A549 (cell line): ENCODE measurements around the gene TNPO2. TPM values are rescaled to one million over a fixed set of nuclear protein-coding genes. Genes with fewer than 3 reads are reported as not detected.

Source experiments
- ATAC-seq, 2 experiments: fragments of 200-7000 bp in 1 of 2; fragments of >200 bp in 1 of 2; cut with Nextera tagmentation in 1 of 2; cut with Tn5 transposase in 1 of 2; 3 replicates each; pipeline versions ENCODE4 v1.8.0 to v1.9.1; 2018 to 2020; ENCODE audit warnings: mild to moderate bottlenecking in 1 of 2, moderate library complexity in 1 of 2
- CTCF ChIA-PET: fragments of 300-600 bp; sonication (Branson Sonifier 250); formaldehyde crosslinking; extraction: SDS; loops from one replicate; lab custom pipeline; 2021; ENCODE audit warnings: antibody characterized with exemption, inconsistent platforms; lab: Yijun Ruan, JAX
- POLR2A ChIA-PET: fragments of 350-600 bp; formaldehyde crosslinking; extraction: SDS; loops from one replicate; lab custom pipeline; 2021; ENCODE audit warnings: antibody characterized with exemption, inconsistent platforms; lab: Yijun Ruan, JAX
- DNase-seq, 2 experiments: peaks; one replicate each; pipeline versions ENCODE4 v3.0.0 to v3.0.0-alpha.2; 2011 to 2016; ENCODE audit warnings: low read depth in 1 of 2, low spot score in 1 of 2
- FAIRE-seq: peaks from 2 replicates; lab custom pipeline; 2011; peaks lifted over from hg19 to GRCh38; lab: Jason Lieb, UNC
- H3K27ac ChIP-seq, 2 experiments: fragments of >200 bp; sonication (Bioruptor Twin); formaldehyde crosslinking; 3 replicates each; pipeline ENCODE4 v1.5.1; 2016 to 2017
- H3K4me1 ChIP-seq: fragments of >200 bp; sonication (Bioruptor Twin); formaldehyde crosslinking; 3 replicates; pipeline ENCODE4 v1.6.1; 2016
- H3K4me2 ChIP-seq: fragments of >200 bp; sonication (Bioruptor Twin); formaldehyde crosslinking; 3 replicates; pipeline ENCODE4 v1.6.1; 2016
- H3K4me3 ChIP-seq: fragments of >200 bp; sonication (Bioruptor Twin); formaldehyde crosslinking; 3 replicates; pipeline ENCODE4 v1.5.1; 2016
- H3K9me3 ChIP-seq: fragments of >200 bp; sonication (Bioruptor Twin); formaldehyde crosslinking; 3 replicates; pipeline ENCODE4 v1.6.1; 2016
- CBX2 ChIP-seq: fragments of 200-600 bp; sonication (generic); IDR thresholded peaks from 2 replicates; pipeline ENCODE4 v1.6.1; 2016; ENCODE audit warnings: low read depth, mild to moderate bottlenecking, borderline replicate concordance
- CEBPB ChIP-seq, 2 experiments: fragments of >200 bp in 1 of 2; sonication (Bioruptor Twin) in 1 of 2; formaldehyde crosslinking in 1 of 2; IDR thresholded peaks; 2 replicates each; pipeline ENCODE4 v1.6.1; 2012 to 2016
- CHD2 ChIP-seq: fragments of 150-350 bp; IDR thresholded peaks from 2 replicates; pipeline ENCODE4 v1.6.1; 2014; ENCODE audit warnings: low read length; ENCODE audit not compliant: partially characterized antibody
- CHD4 ChIP-seq: fragments of 200-600 bp; sonication (generic); IDR thresholded peaks from 2 replicates; pipeline ENCODE4 v1.6.1; 2016; ENCODE audit warnings: antibody characterized with exemption, mild to moderate bottlenecking, borderline replicate concordance
- EHF ChIP-seq: fragments of 250-450 bp; sonication (Bioruptor Pico); IDR thresholded peaks from 2 replicates; pipeline ENCODE4 v1.5.0; 2020; ENCODE audit warnings: mild to moderate bottlenecking
- EHMT2 ChIP-seq: fragments of 200-600 bp; sonication (generic); IDR thresholded peaks from 2 replicates; pipeline ENCODE4 v1.6.1; 2016; ENCODE audit warnings: antibody characterized with exemption, low read depth, mild to moderate bottlenecking, moderate library complexity
- FOSB ChIP-seq: fragments of 250-450 bp; sonication (Bioruptor Pico); IDR thresholded peaks from 2 replicates; pipeline ENCODE4 v1.5.0; 2020; ENCODE audit warnings: mild to moderate bottlenecking, moderate library complexity
- FOSL2 ChIP-seq, 2 experiments: fragments of 450-650 bp in 1 of 2; fragments of >200 bp in 1 of 2; sonication (Bioruptor Twin) in 1 of 2; formaldehyde crosslinking; IDR thresholded peaks; 2 replicates each; pipeline versions ENCODE4 v1.5.0 to v1.6.1; 2016 to 2020; ENCODE audit warnings: mild to moderate bottlenecking in 1 of 2, moderate library complexity in 1 of 2
- HEYL ChIP-seq: fragments of 250-450 bp; sonication (Bioruptor Pico); IDR thresholded peaks from 2 replicates; pipeline ENCODE4 v1.8.0; 2021; ENCODE audit warnings: mild to moderate bottlenecking, moderate library complexity
- HMGXB4 ChIP-seq: fragments of 250-450 bp; sonication (Bioruptor Pico); IDR thresholded peaks from 2 replicates; pipeline ENCODE4 v1.5.0; 2021; ENCODE audit warnings: mild to moderate bottlenecking, moderate library complexity, borderline replicate concordance
- HOXA7 ChIP-seq: fragments of 250-450 bp; sonication (Bioruptor Pico); IDR thresholded peaks from 2 replicates; pipeline ENCODE4 v1.5.0; 2020; ENCODE audit warnings: mild to moderate bottlenecking, moderate library complexity
- JUN ChIP-seq, 2 experiments: fragments of >200 bp; sonication (Bioruptor Twin); formaldehyde crosslinking; IDR thresholded peaks; 2 replicates in 1 of 2; 3 replicates in 1 of 2; pipeline ENCODE4 v1.6.1; 2016 to 2017
- JUNB ChIP-seq: fragments of >200 bp; sonication (Bioruptor Twin); formaldehyde crosslinking; IDR thresholded peaks from 2 replicates; pipeline ENCODE4 v1.6.1; 2016
- MAZ ChIP-seq: fragments of 150-350 bp; IDR thresholded peaks from 2 replicates; pipeline ENCODE4 v1.6.1; 2014; ENCODE audit warnings: antibody characterized with exemption, low read depth, low read length, borderline replicate concordance
- NPAS2 ChIP-seq: fragments of 250-450 bp; sonication (Bioruptor Pico); IDR thresholded peaks from 2 replicates; pipeline ENCODE4 v1.8.0; 2022; ENCODE audit warnings: mild to moderate bottlenecking, moderate library complexity, borderline replicate concordance
- NR3C1 ChIP-seq: fragments of >200 bp; sonication (Bioruptor Twin); formaldehyde crosslinking; IDR thresholded peaks from 3 replicates; pipeline ENCODE4 v1.6.1; 2017
- PBX3 ChIP-seq: IDR thresholded peaks from 2 replicates; pipeline ENCODE4 v1.6.1; 2012
- RAD21 ChIP-seq, 2 experiments: fragments of >200 bp in 1 of 2; sonication (Bioruptor Twin) in 1 of 2; formaldehyde crosslinking in 1 of 2; IDR thresholded peaks in 1 of 2; conservative IDR thresholded peaks in 1 of 2; 2 replicates in 1 of 2; 3 replicates in 1 of 2; pipeline ENCODE4 v1.6.1; 2012 to 2018; ENCODE audit warnings: inconsistent platforms in 1 of 2
- RCOR1 ChIP-seq: fragments of 150-350 bp; IDR thresholded peaks from 2 replicates; pipeline ENCODE4 v1.6.1; 2014; ENCODE audit warnings: antibody characterized with exemption, low read length, low read depth
- RNF2 ChIP-seq: fragments of 200-600 bp; sonication (generic); IDR thresholded peaks from 2 replicates; pipeline ENCODE4 v1.6.1; 2016; ENCODE audit warnings: low read depth, mild to moderate bottlenecking, antibody characterized with exemption, moderate library complexity, borderline replicate concordance
- ZC3H11A ChIP-seq: fragments of 450-650 bp; IDR thresholded peaks from 2 replicates; pipeline ENCODE4 v1.6.1; 2014; ENCODE audit warnings: antibody characterized with exemption, mild to moderate bottlenecking
- ZNF302 ChIP-seq: fragments of 250-450 bp; sonication (Bioruptor Pico); IDR thresholded peaks from 2 replicates; pipeline ENCODE4 v1.9.0; 2021; ENCODE audit warnings: inconsistent platforms, mild to moderate bottlenecking, moderate library complexity
- WGBS: methylation state at CpG from one replicate; pipeline ENCODE4 v1.1.6; 2017; ENCODE audit errors: missing lambda C conversion rate; 5-methylcytosine and 5-hydroxymethylcytosine counted together
- polyA plus RNA-seq, 4 experiments: library from polyadenylated mRNA; depleted of rRNA in 3 of 4; stranded (reverse); fragments of >200 nt; fragmentation: RNase III in 1 of 4; extraction: RNeasy Plus Mini Kit Qiagen cat#74134 plus additional on column Dnase treatment in 1 of 4; gene quantifications; 2 replicates in 3 of 4; 3 replicates in 1 of 4; pipeline ENCODE4 v1.2.3, GENCODE V29; 2011 to 2017
- TF ChIP-seq, protein P1 (sequence below): fragments of 250-450 bp; sonication (Bioruptor Pico); IDR thresholded peaks from 2 replicates; pipeline ENCODE4 v1.5.0; 2020; ENCODE audit warnings: low read depth, mild to moderate bottlenecking, moderate library complexity

TNPO2 gene
- polyA plus RNA-seq, 2 of the 4 experiments (the other 2 are of a cell fraction): 33.7 to 41.0 TPM

- DNase-seq (no peak), FAIRE-seq (no peak), ATAC-seq (peak; percentile 30; a peak in 2 of 6 replicates)
- Histone ChIP-seq H3K4me3 (no peak overlapping the region), H3K27ac (peak overlapping the region in 1 of 2 experiments; percentile 47; a peak in 1 of 6 replicates), H3K4me1 (peaks cover 5% of the 10 kb centered on the region; the same call in 1 of the 3 replicates), H3K4me2 (no peak overlapping the region; the same call in 2 of the 3 replicates), H3K9me3 (no peaks in the 10 kb centered on the region)
- POLR2A ChIA-PET: no interaction called here
- no peak for TF ChIP-seq JUN (IDR thresholded peaks at IDR 0.05)
- no peak for TF ChIP-seq NPAS2
- no peak for TF ChIP-seq RAD21 (conservative IDR thresholded peaks at IDR 0.05 in 1 of 2, IDR thresholded peaks at IDR 0.05 in 1 of 2)
- no peak for TF ChIP-seq FOSL2 (IDR thresholded peaks at IDR 0.05)
- TF ChIP-seq FOSL2 (CRISPR knock-in tag; IDR thresholded peaks at IDR 0.05): no peak
- TF ChIP-seq JUNB: no peak
- 64% methylated on average over 11 of the region's 24 CpGs for WGBS
- CTCF ChIA-PET: interaction anchor here (0.5 to 38.2 kb wide), 4 partner anchors 19 to 166 kb away, joined by 3 to 725 read pairs (median 6); partner anchors contain the start of gene HOOK2
Observed at GRCh38 chr19:12749938-12750521, 26.3 kb upstream of the TNPO2 start.

DNA sequence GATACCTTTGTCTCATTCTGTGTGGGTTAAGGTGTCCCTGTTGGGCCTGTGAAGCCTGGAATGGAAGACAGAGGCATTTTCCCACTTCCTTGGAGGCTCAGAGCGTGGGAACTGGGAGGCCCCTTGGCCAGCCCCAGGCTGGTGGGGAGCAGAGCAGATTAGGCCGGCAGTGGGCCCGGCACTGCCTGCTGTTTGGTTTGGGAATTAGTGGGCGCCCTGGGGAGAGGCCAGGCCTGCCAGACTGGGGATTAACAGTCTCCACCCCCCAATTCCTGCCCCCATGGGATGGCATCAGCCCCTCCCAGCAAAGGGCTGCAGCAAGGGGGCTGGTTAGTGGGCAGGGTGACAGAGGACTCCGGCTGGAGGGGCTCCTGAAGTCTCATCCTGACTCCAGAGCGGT lies 24.8 kb upstream of the TNPO2 start:
- DNase-seq: no peak
- Histone ChIP-seq H3K9me3 (no peaks in the 10 kb centered on the region), H3K4me1 (peaks cover 5% of the 10 kb centered on the region; the same call in 1 of the 3 replicates), H3K4me2 (no peak overlapping the region), H3K27ac (no peak overlapping the region), H3K4me3 (no peak overlapping the region)
- no peak for TF ChIP-seq CEBPB (IDR thresholded peaks at IDR 0.05)
- no peak for TF ChIP-seq CHD2
- no peak for TF ChIP-seq RAD21 (conservative IDR thresholded peaks at IDR 0.05 in 1 of 2, IDR thresholded peaks at IDR 0.05 in 1 of 2)
- no peak for TF ChIP-seq FOSB (CRISPR knock-in tag)
- TF ChIP-seq HEYL (CRISPR knock-in tag): no peak
- no peak for TF ChIP-seq EHMT2
- TF ChIP-seq CBX2: no peak
- TF ChIP-seq EHF (CRISPR knock-in tag): no peak
- TF ChIP-seq, protein P1, sequence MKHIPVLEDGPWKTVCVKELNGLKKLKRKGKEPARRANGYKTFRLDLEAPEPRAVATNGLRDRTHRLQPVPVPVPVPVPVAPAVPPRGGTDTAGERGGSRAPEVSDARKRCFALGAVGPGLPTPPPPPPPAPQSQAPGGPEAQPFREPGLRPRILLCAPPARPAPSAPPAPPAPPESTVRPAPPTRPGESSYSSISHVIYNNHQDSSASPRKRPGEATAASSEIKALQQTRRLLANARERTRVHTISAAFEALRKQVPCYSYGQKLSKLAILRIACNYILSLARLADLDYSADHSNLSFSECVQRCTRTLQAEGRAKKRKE: no peak
- TF ChIP-seq HOXA7: no peak
- TF ChIP-seq PBX3: no peak
- TF ChIP-seq HMGXB4 (CRISPR knock-in tag): no peak
- TF ChIP-seq CHD4: no peak
- TF ChIP-seq NR3C1: no peak
- no peak for TF ChIP-seq MAZ
- TF ChIP-seq ZNF302 (CRISPR knock-in tag): no peak
- no peak for TF ChIP-seq FOSL2 (IDR thresholded peaks at IDR 0.05)
- TF ChIP-seq FOSL2 (CRISPR knock-in tag; IDR thresholded peaks at IDR 0.05): no peak
- TF ChIP-seq RCOR1: no peak
- TF ChIP-seq ZC3H11A: no peak
- TF ChIP-seq RNF2: no peak
- FAIRE-seq: no peak
- ChIA-PET POLR2A (interaction anchor here (1.8 kb wide), 1 partner anchor 9 kb away, joined by 4 read pairs; no protein-coding TSS in a partner anchor), CTCF (interaction anchor here (1.9 to 38.2 kb wide), 2 partner anchors 21 to 48 kb away, joined by 10 to 725 read pairs; partner anchors contain the start of gene HOOK2)
- 100% methylated on average over 1 of the region's 6 CpGs for WGBS
- no peak for ATAC-seq
